HepG2 (cell line): ENCODE results near the gene GPR4. TPM values are rescaled to one million over a fixed set of nuclear protein-coding genes. Genes with fewer than 3 reads are reported as not detected.
A peak's percentile ranks its signal among the peaks of the same experiment; 100 is the strongest.

ENCODE experiments used
- DMAP1 ChIP-seq: IDR thresholded peaks from 2 replicates; pipeline ENCODE4 v1.6.1; 2016
- DMTF1 ChIP-seq: sonication (generic); formaldehyde crosslinking; IDR thresholded peaks from 2 replicates; pipeline ENCODE4 v1.4.0; 2020; ENCODE audit warnings: mild to moderate bottlenecking, missing genetic modification reagents
- DNMT1 ChIP-seq: sonication (generic); formaldehyde crosslinking; IDR thresholded peaks from 2 replicates; pipeline ENCODE4 v1.5.1; 2020; ENCODE audit warnings: mild to moderate bottlenecking, missing genetic modification reagents
- FOXK2 ChIP-seq: fragments of 450-650 bp; IDR thresholded peaks from 2 replicates; pipeline ENCODE4 v1.6.1; 2016
- LBX2 ChIP-seq: sonication (generic); formaldehyde crosslinking; IDR thresholded peaks from 2 replicates; pipeline ENCODE4 v1.5.0; 2020; ENCODE audit warnings: missing genetic modification reagents, mild to moderate bottlenecking, borderline replicate concordance
- MAX ChIP-seq: IDR thresholded peaks from 2 replicates; pipeline ENCODE4 v1.6.1; 2012; ENCODE audit warnings: inconsistent platforms
- NFIC ChIP-seq: IDR thresholded peaks from 2 replicates; pipeline ENCODE4 v1.6.1; 2012; ENCODE audit warnings: mild to moderate bottlenecking, low read length, inconsistent platforms
- NR2F6 ChIP-seq, 2 experiments: IDR thresholded peaks; 2 replicates each; pipeline ENCODE4 v1.6.1; 2016; ENCODE audit warnings: antibody characterized with exemption in 1 of 2, mild to moderate bottlenecking in 1 of 2
- PAX8 ChIP-seq: sonication (generic); formaldehyde crosslinking; IDR thresholded peaks from 2 replicates; pipeline ENCODE4 v1.8.0; 2022; ENCODE audit warnings: mild to moderate bottlenecking, missing genetic modification reagents, borderline replicate concordance
- RARA ChIP-seq: IDR thresholded peaks from 2 replicates; pipeline ENCODE4 v1.6.1; 2016; ENCODE audit warnings: missing genetic modification reagents, missing compliant biosample characterization
- SRF ChIP-seq: IDR thresholded peaks from 2 replicates; pipeline ENCODE4 v1.6.1; 2011; ENCODE audit warnings: mild to moderate bottlenecking, low read depth, low read length, moderate library complexity
- SRY ChIP-seq: sonication (generic); formaldehyde crosslinking; IDR thresholded peaks from 2 replicates; pipeline ENCODE4 v1.8.0; 2022; ENCODE audit warnings: mild to moderate bottlenecking, missing genetic modification reagents
- ZBTB14 ChIP-seq: sonication (generic); formaldehyde crosslinking; IDR thresholded peaks from 2 replicates; pipeline ENCODE4 v1.4.0; 2020; ENCODE audit warnings: missing genetic modification reagents
- ZNF563 ChIP-seq: sonication (generic); formaldehyde crosslinking; IDR thresholded peaks from 2 replicates; pipeline ENCODE4 v1.8.0; 2022; ENCODE audit warnings: mild to moderate bottlenecking, moderate library complexity, missing genetic modification reagents
- ZNF773 ChIP-seq: sonication (generic); formaldehyde crosslinking; IDR thresholded peaks from 2 replicates; pipeline ENCODE4 v1.4.0; 2020; ENCODE audit warnings: missing genetic modification reagents, borderline replicate concordance
- ZNF839 ChIP-seq: sonication (generic); formaldehyde crosslinking; IDR thresholded peaks from 2 replicates; pipeline ENCODE4 v1.4.0; 2020; ENCODE audit warnings: missing genetic modification reagents, mild to moderate bottlenecking, borderline replicate concordance
- polyA plus RNA-seq, 8 experiments: library from polyadenylated mRNA; depleted of rRNA in 3 of 8; stranded (reverse) in 7 of 8; unstranded in 1 of 8; fragments of >200 nt; fragmentation: Illumina TruSeq in 4 of 8; extraction: Trizol in 4 of 8; gene quantifications; 2 replicates each; pipeline versions ENCODE4 v1.2.1 to v1.2.3, GENCODE V29; 2011 to 2016; ENCODE audit warnings: low read depth in 4 of 8, missing spikeins in 1 of 8, mixed read lengths in 1 of 8; ENCODE audit not compliant: insufficient read depth in 1 of 8
- total RNA-seq, 5 experiments: library from RNA; depleted of rRNA; stranded (reverse); fragments of >200 nt; fragmentation: Illumina TruSeq; extraction: Trizol; gene quantifications; 2 replicates each; pipeline ENCODE4 v1.2.3, GENCODE V29; 2016; ENCODE audit warnings: low read depth in 1 of 5
- TF ChIP-seq, protein P1 (sequence below): sonication (generic); formaldehyde crosslinking; IDR thresholded peaks from 2 replicates; pipeline ENCODE4 v1.5.1; 2020; ENCODE audit warnings: mild to moderate bottlenecking, moderate library complexity, missing genetic modification reagents
- TF ChIP-seq, protein P2 (sequence below): sonication (generic); formaldehyde crosslinking; IDR thresholded peaks from 2 replicates; pipeline ENCODE4 v1.4.0; 2020; ENCODE audit warnings: missing genetic modification reagents

The GPR4 gene
- total and polyA plus RNA-seq, 2 of the 13 experiments (the other 11 are each of a cell fraction or from before 2014, with no cell fraction given), result 0.15 TPM; not detected in 1

GRCh38 chr19:45607071-45608029, 5.3 kb upstream of the GPR4 start (continued):
- TF ChIP-seq, protein P1, sequence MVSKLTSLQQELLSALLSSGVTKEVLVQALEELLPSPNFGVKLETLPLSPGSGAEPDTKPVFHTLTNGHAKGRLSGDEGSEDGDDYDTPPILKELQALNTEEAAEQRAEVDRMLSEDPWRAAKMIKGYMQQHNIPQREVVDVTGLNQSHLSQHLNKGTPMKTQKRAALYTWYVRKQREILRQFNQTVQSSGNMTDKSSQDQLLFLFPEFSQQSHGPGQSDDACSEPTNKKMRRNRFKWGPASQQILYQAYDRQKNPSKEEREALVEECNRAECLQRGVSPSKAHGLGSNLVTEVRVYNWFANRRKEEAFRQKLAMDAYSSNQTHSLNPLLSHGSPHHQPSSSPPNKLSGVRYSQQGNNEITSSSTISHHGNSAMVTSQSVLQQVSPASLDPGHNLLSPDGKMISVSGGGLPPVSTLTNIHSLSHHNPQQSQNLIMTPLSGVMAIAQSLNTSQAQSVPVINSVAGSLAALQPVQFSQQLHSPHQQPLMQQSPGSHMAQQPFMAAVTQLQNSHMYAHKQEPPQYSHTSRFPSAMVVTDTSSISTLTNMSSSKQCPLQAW (CRISPR knock-in tag), result no peak; the same call in none of the 2 replicates
- TF ChIP-seq RARA (CRISPR knock-in tag) (no peak), PAX8 (CRISPR knock-in tag) (no peak), MAX (peak; percentile 54), FOXK2 (no peak), DMTF1 (no peak), NR2F6 (IDR thresholded peaks at IDR 0.05) (no peak), NR2F6 (CRISPR knock-in tag; IDR thresholded peaks at IDR 0.05) (peak; percentile 21; the same call in 1 of the 2 replicates), ZNF773 (CRISPR knock-in tag) (no peak), NFIC (no peak), ZNF563 (CRISPR knock-in tag) (no peak), SRY (CRISPR knock-in tag) (no peak), ZNF839 (CRISPR knock-in tag) (no peak), DNMT1 (CRISPR knock-in tag) (no peak), ZBTB14 (no peak), SRF (no peak), LBX2 (no peak), DMAP1 (CRISPR knock-in tag) (peak; percentile 20; the same call in 1 of the 2 replicates)
- TF ChIP-seq, protein P2, sequence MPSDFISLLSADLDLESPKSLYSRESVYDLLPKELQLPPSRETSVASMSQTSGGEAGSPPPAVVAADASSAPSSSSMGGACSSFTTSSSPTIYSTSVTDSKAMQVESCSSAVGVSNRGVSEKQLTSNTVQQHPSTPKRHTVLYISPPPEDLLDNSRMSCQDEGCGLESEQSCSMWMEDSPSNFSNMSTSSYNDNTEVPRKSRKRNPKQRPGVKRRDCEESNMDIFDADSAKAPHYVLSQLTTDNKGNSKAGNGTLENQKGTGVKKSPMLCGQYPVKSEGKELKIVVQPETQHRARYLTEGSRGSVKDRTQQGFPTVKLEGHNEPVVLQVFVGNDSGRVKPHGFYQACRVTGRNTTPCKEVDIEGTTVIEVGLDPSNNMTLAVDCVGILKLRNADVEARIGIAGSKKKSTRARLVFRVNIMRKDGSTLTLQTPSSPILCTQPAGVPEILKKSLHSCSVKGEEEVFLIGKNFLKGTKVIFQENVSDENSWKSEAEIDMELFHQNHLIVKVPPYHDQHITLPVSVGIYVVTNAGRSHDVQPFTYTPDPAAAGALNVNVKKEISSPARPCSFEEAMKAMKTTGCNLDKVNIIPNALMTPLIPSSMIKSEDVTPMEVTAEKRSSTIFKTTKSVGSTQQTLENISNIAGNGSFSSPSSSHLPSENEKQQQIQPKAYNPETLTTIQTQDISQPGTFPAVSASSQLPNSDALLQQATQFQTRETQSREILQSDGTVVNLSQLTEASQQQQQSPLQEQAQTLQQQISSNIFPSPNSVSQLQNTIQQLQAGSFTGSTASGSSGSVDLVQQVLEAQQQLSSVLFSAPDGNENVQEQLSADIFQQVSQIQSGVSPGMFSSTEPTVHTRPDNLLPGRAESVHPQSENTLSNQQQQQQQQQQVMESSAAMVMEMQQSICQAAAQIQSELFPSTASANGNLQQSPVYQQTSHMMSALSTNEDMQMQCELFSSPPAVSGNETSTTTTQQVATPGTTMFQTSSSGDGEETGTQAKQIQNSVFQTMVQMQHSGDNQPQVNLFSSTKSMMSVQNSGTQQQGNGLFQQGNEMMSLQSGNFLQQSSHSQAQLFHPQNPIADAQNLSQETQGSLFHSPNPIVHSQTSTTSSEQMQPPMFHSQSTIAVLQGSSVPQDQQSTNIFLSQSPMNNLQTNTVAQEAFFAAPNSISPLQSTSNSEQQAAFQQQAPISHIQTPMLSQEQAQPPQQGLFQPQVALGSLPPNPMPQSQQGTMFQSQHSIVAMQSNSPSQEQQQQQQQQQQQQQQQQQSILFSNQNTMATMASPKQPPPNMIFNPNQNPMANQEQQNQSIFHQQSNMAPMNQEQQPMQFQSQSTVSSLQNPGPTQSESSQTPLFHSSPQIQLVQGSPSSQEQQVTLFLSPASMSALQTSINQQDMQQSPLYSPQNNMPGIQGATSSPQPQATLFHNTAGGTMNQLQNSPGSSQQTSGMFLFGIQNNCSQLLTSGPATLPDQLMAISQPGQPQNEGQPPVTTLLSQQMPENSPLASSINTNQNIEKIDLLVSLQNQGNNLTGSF (CRISPR knock-in tag), result no peak
